ENCODE measurements around the gene FBXO40. TPM values are rescaled to one million over a fixed set of nuclear protein-coding genes. Genes with fewer than 3 reads are reported as not detected.
"Not testable (repeated sequence)": the region's sequence is repeated elsewhere in the genome, so short reads cannot be mapped to it uniquely, and the experiment has no call there.

Gene FBXO40
- polyA plus RNA-seq, 2 donors, result not detected

GRCh38 chr3:121574449-121574848 is 18.7 kb upstream of the FBXO40 start:
- no peaks in the 10 kb centered on the region for H3K36me3 ChIP-seq (ENCODE audit: control insufficient read depth in 2 of 2, insufficient read depth in 2 of 2, low read length in 1 of 2)
- H3K27me3 ChIP-seq (ENCODE audit: control insufficient read depth in 1 of 2, insufficient read depth in 2 of 2, low read length in 2 of 2), result no peaks in the 10 kb centered on the region
- H3K4me3 ChIP-seq (ENCODE audit: low read depth in 1 of 2, low read length in 2 of 2), result no peak overlapping the region
- no peaks in the 10 kb centered on the region for H3K4me1 ChIP-seq (ENCODE audit: control insufficient read depth in 2 of 2, insufficient read depth in 2 of 2, low read length in 1 of 2)
- WGBS, 2 donors, result 40 to 51% methylated on average over 6 of the region's 6 CpGs
- H3K27ac ChIP-seq (ENCODE audit: low read depth in 2 of 2, low read length in 1 of 2), result no peak overlapping the region
- no peaks in the 10 kb centered on the region for H3K9me3 ChIP-seq (ENCODE audit: control insufficient read depth in 2 of 2, insufficient read depth in 1 of 2, low read depth in 1 of 2, low read length in 1 of 2)

- Histone ChIP-seq H3K36me3 (ENCODE audit: control insufficient read depth in 2 of 2, insufficient read depth in 2 of 2, low read length in 1 of 2) (no peaks in the 10 kb centered on the region), H3K4me1 (ENCODE audit: control insufficient read depth in 2 of 2, insufficient read depth in 2 of 2, low read length in 1 of 2) (no peaks in the 10 kb centered on the region), H3K27me3 (ENCODE audit: control insufficient read depth in 1 of 2, insufficient read depth in 2 of 2, low read length in 2 of 2) (no peaks in the 10 kb centered on the region), H3K27ac (ENCODE audit: low read depth in 2 of 2, low read length in 1 of 2) (no peak overlapping the region), H3K4me3 (ENCODE audit: low read depth in 1 of 2, low read length in 2 of 2) (no peak overlapping the region), H3K9me3 (ENCODE audit: control insufficient read depth in 2 of 2, insufficient read depth in 1 of 2, low read depth in 1 of 2, low read length in 1 of 2) (no peaks in the 10 kb centered on the region)
- 68% methylated on average over 2 of the region's 2 CpGs for WGBS, 2 donors
These were observed 11.5 kb upstream of the FBXO40 start for GRCh38 chr3:121581691-121582090.

- no peaks in the 10 kb centered on the region for H3K27me3 ChIP-seq (ENCODE audit: control insufficient read depth in 1 of 2, insufficient read depth in 2 of 2, low read length in 2 of 2)
- H3K27ac ChIP-seq (ENCODE audit: low read depth in 2 of 2, low read length in 1 of 2), result no peak overlapping the region
- no peak overlapping the region for H3K4me3 ChIP-seq (ENCODE audit: low read depth in 1 of 2, low read length in 2 of 2)
- WGBS, 2 donors, result 87 to 88% methylated on average over 1 of the region's 1 CpG
- no peaks in the 10 kb centered on the region for H3K36me3 ChIP-seq (ENCODE audit: control insufficient read depth in 2 of 2, insufficient read depth in 2 of 2, low read length in 1 of 2)
- H3K4me1 ChIP-seq (ENCODE audit: control insufficient read depth in 2 of 2, insufficient read depth in 2 of 2, low read length in 1 of 2), result no peaks in the 10 kb centered on the region
- no peaks in the 10 kb centered on the region for H3K9me3 ChIP-seq (ENCODE audit: control insufficient read depth in 2 of 2, insufficient read depth in 1 of 2, low read depth in 1 of 2, low read length in 1 of 2)
These were observed 8.8 kb upstream of the FBXO40 start for GRCh38 chr3:121584418-121584817.

- not testable (repeated sequence) for H3K9me3 ChIP-seq (ENCODE audit: control insufficient read depth in 2 of 2, insufficient read depth in 1 of 2, low read depth in 1 of 2, low read length in 1 of 2); H3K27ac ChIP-seq (ENCODE audit: low read depth in 2 of 2, low read length in 1 of 2); H3K36me3 ChIP-seq (ENCODE audit: control insufficient read depth in 2 of 2, insufficient read depth in 2 of 2, low read length in 1 of 2); H3K27me3 ChIP-seq (ENCODE audit: control insufficient read depth in 1 of 2, insufficient read depth in 2 of 2, low read length in 2 of 2); H3K4me1 ChIP-seq (ENCODE audit: control insufficient read depth in 2 of 2, insufficient read depth in 2 of 2, low read length in 1 of 2); H3K4me3 ChIP-seq (ENCODE audit: low read depth in 1 of 2, low read length in 2 of 2)
- 93 to 94% methylated on average over 4 of the region's 4 CpGs for WGBS, 2 donors
These were observed 627 bp downstream of the FBXO40 start for GRCh38 chr3:121593806-121594205.

GRCh38 chr3:121594850-121595249 is 1.7 kb downstream of the FBXO40 start:
- Histone ChIP-seq H3K9me3 (ENCODE audit: control insufficient read depth in 2 of 2, insufficient read depth in 1 of 2, low read depth in 1 of 2, low read length in 1 of 2) (no peaks in the 10 kb centered on the region), H3K27ac (ENCODE audit: low read depth in 2 of 2, low read length in 1 of 2) (no peak overlapping the region), H3K4me1 (ENCODE audit: control insufficient read depth in 2 of 2, insufficient read depth in 2 of 2, low read length in 1 of 2) (no peaks in the 10 kb centered on the region), H3K27me3 (ENCODE audit: control insufficient read depth in 1 of 2, insufficient read depth in 2 of 2, low read length in 2 of 2) (no peaks in the 10 kb centered on the region), H3K36me3 (ENCODE audit: control insufficient read depth in 2 of 2, insufficient read depth in 2 of 2, low read length in 1 of 2) (no peaks in the 10 kb centered on the region), H3K4me3 (ENCODE audit: low read depth in 1 of 2, low read length in 2 of 2) (no peak overlapping the region)
- 73 to 77% methylated on average over 2 of the region's 2 CpGs for WGBS, 2 donors

GRCh38 chr3:121595765-121596406 is 2.7 kb downstream of the FBXO40 start:
- Histone ChIP-seq H3K4me3 (ENCODE audit: low read depth in 1 of 2, low read length in 2 of 2) (no peak overlapping the region), H3K4me1 (ENCODE audit: control insufficient read depth in 2 of 2, insufficient read depth in 2 of 2, low read length in 1 of 2) (no peaks in the 10 kb centered on the region), H3K9me3 (ENCODE audit: control insufficient read depth in 2 of 2, insufficient read depth in 1 of 2, low read depth in 1 of 2, low read length in 1 of 2) (no peaks in the 10 kb centered on the region), H3K27me3 (ENCODE audit: control insufficient read depth in 1 of 2, insufficient read depth in 2 of 2, low read length in 2 of 2) (no peaks in the 10 kb centered on the region), H3K27ac (ENCODE audit: low read depth in 2 of 2, low read length in 1 of 2) (no peak overlapping the region), H3K36me3 (ENCODE audit: control insufficient read depth in 2 of 2, insufficient read depth in 2 of 2, low read length in 1 of 2) (no peaks in the 10 kb centered on the region)
- WGBS, 2 donors, result 74 to 83% methylated on average over 4 of the region's 4 CpGs

GRCh38 chr3:121598564-121598963 is 5.4 kb downstream of the FBXO40 start:
- Histone ChIP-seq H3K27me3 (ENCODE audit: control insufficient read depth in 1 of 2, insufficient read depth in 2 of 2, low read length in 2 of 2) (no peaks in the 10 kb centered on the region), H3K4me3 (ENCODE audit: low read depth in 1 of 2, low read length in 2 of 2) (no peak overlapping the region), H3K36me3 (ENCODE audit: control insufficient read depth in 2 of 2, insufficient read depth in 2 of 2, low read length in 1 of 2) (no peaks in the 10 kb centered on the region), H3K9me3 (ENCODE audit: control insufficient read depth in 2 of 2, insufficient read depth in 1 of 2, low read depth in 1 of 2, low read length in 1 of 2) (no peaks in the 10 kb centered on the region), H3K27ac (ENCODE audit: low read depth in 2 of 2, low read length in 1 of 2) (no peak overlapping the region), H3K4me1 (ENCODE audit: control insufficient read depth in 2 of 2, insufficient read depth in 2 of 2, low read length in 1 of 2) (no peaks in the 10 kb centered on the region)
- 86 to 95% methylated on average over 2 of the region's 2 CpGs for WGBS, 2 donors

GRCh38 chr3:121599900-121600299 is 6.7 kb downstream of the FBXO40 start:
- not testable (repeated sequence) for H3K36me3 ChIP-seq (ENCODE audit: control insufficient read depth in 2 of 2, insufficient read depth in 2 of 2, low read length in 1 of 2); H3K9me3 ChIP-seq (ENCODE audit: control insufficient read depth in 2 of 2, insufficient read depth in 1 of 2, low read depth in 1 of 2, low read length in 1 of 2); H3K4me3 ChIP-seq (ENCODE audit: low read depth in 1 of 2, low read length in 2 of 2); H3K27ac ChIP-seq (ENCODE audit: low read depth in 2 of 2, low read length in 1 of 2); H3K4me1 ChIP-seq (ENCODE audit: control insufficient read depth in 2 of 2, insufficient read depth in 2 of 2, low read length in 1 of 2); H3K27me3 ChIP-seq (ENCODE audit: control insufficient read depth in 1 of 2, insufficient read depth in 2 of 2, low read length in 2 of 2)
- WGBS, 2 donors, result 88 to 90% methylated on average over 2 of the region's 2 CpGs

GRCh38 chr3:121601212-121601812 is 8.1 kb downstream of the FBXO40 start:
- Histone ChIP-seq H3K36me3 (ENCODE audit: control insufficient read depth in 2 of 2, insufficient read depth in 2 of 2, low read length in 1 of 2) (no peaks in the 10 kb centered on the region), H3K4me3 (ENCODE audit: low read depth in 1 of 2, low read length in 2 of 2) (no peak overlapping the region), H3K27me3 (ENCODE audit: control insufficient read depth in 1 of 2, insufficient read depth in 2 of 2, low read length in 2 of 2) (no peaks in the 10 kb centered on the region), H3K9me3 (ENCODE audit: control insufficient read depth in 2 of 2, insufficient read depth in 1 of 2, low read depth in 1 of 2, low read length in 1 of 2) (no peaks in the 10 kb centered on the region), H3K4me1 (ENCODE audit: control insufficient read depth in 2 of 2, insufficient read depth in 2 of 2, low read length in 1 of 2) (no peaks in the 10 kb centered on the region), H3K27ac (ENCODE audit: low read depth in 2 of 2, low read length in 1 of 2) (no peak overlapping the region)
- 32 to 39% methylated on average over 4 of the region's 4 CpGs for WGBS, 2 donors

- no peaks in the 10 kb centered on the region for H3K27me3 ChIP-seq (ENCODE audit: control insufficient read depth in 1 of 2, insufficient read depth in 2 of 2, low read length in 2 of 2)
- no peaks in the 10 kb centered on the region for H3K4me1 ChIP-seq (ENCODE audit: control insufficient read depth in 2 of 2, insufficient read depth in 2 of 2, low read length in 1 of 2)
- 88 to 92% methylated on average over 2 of the region's 2 CpGs for WGBS, 2 donors
- H3K4me3 ChIP-seq (ENCODE audit: low read depth in 1 of 2, low read length in 2 of 2), result no peak overlapping the region
- H3K9me3 ChIP-seq (ENCODE audit: control insufficient read depth in 2 of 2, insufficient read depth in 1 of 2, low read depth in 1 of 2, low read length in 1 of 2), result no peaks in the 10 kb centered on the region
- no peaks in the 10 kb centered on the region for H3K36me3 ChIP-seq (ENCODE audit: control insufficient read depth in 2 of 2, insufficient read depth in 2 of 2, low read length in 1 of 2)
- H3K27ac ChIP-seq (ENCODE audit: low read depth in 2 of 2, low read length in 1 of 2), result no peak overlapping the region
These were observed 11.6 kb downstream of the FBXO40 start for GRCh38 chr3:121604759-121605158.

Measured in esophagus (tissue), 2 donors.